ENCODE data around the gene KLK5. TPM values are rescaled to one million over a fixed set of nuclear protein-coding genes. Genes with fewer than 3 reads are reported as not detected.

Gene KLK5
- total RNA-seq, 2 experiments from 2014 or later: not detected

- H3K36me3 Mint-ChIP-seq (ENCODE audit: low read depth): no peaks in the 10 kb centered on the region
- Histone ChIP-seq H3K27ac (ENCODE audit: low read depth in 1 of 2, low read length in 2 of 2) (no peak overlapping the region), H3K27me3 (ENCODE audit: control insufficient read depth in 1 of 2, insufficient read depth in 2 of 2, low read length in 2 of 2) (peaks cover 6 to 26% of the 10 kb centered on the region in 2 experiments), H3K9me3 (ENCODE audit: control insufficient read depth in 1 of 2, insufficient read depth in 1 of 2, low read length in 2 of 2) (no peaks in the 10 kb centered on the region), H3K36me3 (ENCODE audit: insufficient read depth, low read length) (no peaks in the 10 kb centered on the region), H3K4me1 (ENCODE audit: insufficient read depth, low read length) (no peaks in the 10 kb centered on the region), H3K4me3 (ENCODE audit: low read length) (no peak overlapping the region)
- H3K9me3 Mint-ChIP-seq: no peaks in the 10 kb centered on the region
- H3K27ac Mint-ChIP-seq: no peak overlapping the region
- H3K4me1 Mint-ChIP-seq (ENCODE audit: low read depth): no peaks in the 10 kb centered on the region
- peaks cover 47% of the 10 kb centered on the region for H3K27me3 Mint-ChIP-seq
- H3K4me3 Mint-ChIP-seq: no peak overlapping the region
- ATAC-seq (ENCODE audit: poor library complexity) (no peak), DNase-seq (no peak)
- TF ChIP-seq CTCF (IDR thresholded peaks at IDR 0.05): no peak
- ChIA-PET CTCF (no interaction called here), POLR2A (no interaction called here)
- intact Hi-C loops (cut with DNase I, micrococcal nuclease): no loop called here
Measured at GRCh38 chr19:50902640-50903039, 50.2 kb downstream of the KLK5 start.

GRCh38 chr19:50899569-50899968 lies 53.3 kb downstream of the KLK5 start:
- Mint-ChIP-seq H3K4me1 (ENCODE audit: low read depth) (no peaks in the 10 kb centered on the region), H3K36me3 (ENCODE audit: low read depth) (no peaks in the 10 kb centered on the region), H3K4me3 (no peak overlapping the region), H3K27me3 (peaks cover 45% of the 10 kb centered on the region), H3K27ac (no peak overlapping the region), H3K9me3 (no peaks in the 10 kb centered on the region)
- Histone ChIP-seq H3K4me3 (ENCODE audit: low read length) (no peak overlapping the region), H3K27me3 (ENCODE audit: control insufficient read depth in 1 of 2, insufficient read depth in 2 of 2, low read length in 2 of 2) (peaks cover 0 to 11% of the 10 kb centered on the region in 2 experiments), H3K36me3 (ENCODE audit: insufficient read depth, low read length) (no peaks in the 10 kb centered on the region), H3K4me1 (ENCODE audit: insufficient read depth, low read length) (no peaks in the 10 kb centered on the region), H3K9me3 (ENCODE audit: control insufficient read depth in 1 of 2, insufficient read depth in 1 of 2, low read length in 2 of 2) (peaks cover 0 to 13% of the 10 kb centered on the region in 2 experiments), H3K27ac (ENCODE audit: low read depth in 1 of 2, low read length in 2 of 2) (no peak overlapping the region)
- CTCF ChIA-PET: no interaction called here
- intact Hi-C loops (cut with DNase I, micrococcal nuclease): no loop called here
- no peak for TF ChIP-seq CTCF (IDR thresholded peaks at IDR 0.05)
- POLR2A ChIA-PET: no interaction called here
- DNase-seq: no peak
- ATAC-seq (ENCODE audit: poor library complexity): no peak

- Mint-ChIP-seq H3K36me3 (ENCODE audit: low read depth) (no peaks in the 10 kb centered on the region), H3K27me3 (peaks cover 45% of the 10 kb centered on the region), H3K4me3 (no peak overlapping the region), H3K9me3 (no peaks in the 10 kb centered on the region), H3K27ac (no peak overlapping the region), H3K4me1 (ENCODE audit: low read depth) (no peaks in the 10 kb centered on the region)
- POLR2A ChIA-PET: no interaction called here
- intact Hi-C loops (cut with DNase I, micrococcal nuclease): no loop called here
- CTCF ChIA-PET: no interaction called here
- Histone ChIP-seq H3K4me3 (ENCODE audit: low read length) (no peak overlapping the region), H3K36me3 (ENCODE audit: insufficient read depth, low read length) (no peaks in the 10 kb centered on the region), H3K4me1 (ENCODE audit: insufficient read depth, low read length) (no peaks in the 10 kb centered on the region), H3K27me3 (ENCODE audit: control insufficient read depth in 1 of 2, insufficient read depth in 2 of 2, low read length in 2 of 2) (peaks cover 0 to 12% of the 10 kb centered on the region in 2 experiments), H3K27ac (ENCODE audit: low read depth in 1 of 2, low read length in 2 of 2) (no peak overlapping the region), H3K9me3 (ENCODE audit: control insufficient read depth in 1 of 2, insufficient read depth in 1 of 2, low read length in 2 of 2) (peaks cover 4 to 19% of the 10 kb centered on the region in 2 experiments)
- no peak for DNase-seq
- TF ChIP-seq CTCF (IDR thresholded peaks at IDR 0.05): no peak
- ATAC-seq (ENCODE audit: poor library complexity): no peak
Measured at GRCh38 chr19:50898018-50898417, 54.8 kb downstream of the KLK5 start.

Measured in CD4-positive, alpha-beta T cell (primary cell).